Liver (tissue), 9 donors: Measurements from ENCODE around the gene SAMSN1. TPM values are rescaled to one million over a fixed set of nuclear protein-coding genes. Genes with fewer than 3 reads are reported as not detected.

Experiments
- DNase-seq: peaks from one replicate; pipeline ENCODE4 v3.0.0-alpha.2; 2017; ENCODE audit warnings: low spot score
- H3K27ac ChIP-seq, 2 donors: one replicate each; pipeline ENCODE4 v1.7.0; 2013; ENCODE audit warnings: inconsistent platforms in 2 of 2, low read length in 2 of 2, control low read depth in 1 of 2, low read depth in 1 of 2, mild to moderate bottlenecking in 1 of 2
- H3K27me3 ChIP-seq, 4 donors: one replicate each; pipeline versions ENCODE4 v1.6.1 to v1.7.0; 2013; ENCODE audit warnings: low read length in 3 of 4, inconsistent platforms in 1 of 4, mild to moderate bottlenecking in 1 of 4, moderate library complexity in 1 of 4; ENCODE audit not compliant: control insufficient read depth in 4 of 4, insufficient read depth in 4 of 4
- H3K36me3 ChIP-seq, 4 donors: one replicate each; pipeline versions ENCODE4 v1.6.1 to v1.7.0; 2013; ENCODE audit warnings: low read length in 3 of 4, mild to moderate bottlenecking in 3 of 4, low read depth in 1 of 4, moderate library complexity in 1 of 4; ENCODE audit not compliant: control insufficient read depth in 4 of 4, insufficient read depth in 3 of 4
- H3K4me1 ChIP-seq, 4 donors: one replicate each; pipeline versions ENCODE4 v1.6.1 to v1.7.0; 2013; ENCODE audit warnings: low read length in 3 of 4, mild to moderate bottlenecking in 3 of 4, moderate library complexity in 1 of 4; ENCODE audit not compliant: control insufficient read depth in 4 of 4, insufficient read depth in 4 of 4
- H3K4me3 ChIP-seq, 3 donors: one replicate each; pipeline versions ENCODE4 v1.6.1 to v1.7.0; 2013; ENCODE audit warnings: low read length in 3 of 3, control low read depth in 1 of 3, low read depth in 1 of 3, mild to moderate bottlenecking in 1 of 3
- H3K9ac ChIP-seq, 2 donors: one replicate each; pipeline ENCODE4 v1.7.0; 2013; ENCODE audit warnings: low read length in 2 of 2, mild to moderate bottlenecking in 2 of 2, moderate library complexity in 2 of 2, control low read depth in 1 of 2, low read depth in 1 of 2
- H3K9me3 ChIP-seq, 4 donors: one replicate each; pipeline versions ENCODE4 v1.6.1 to v1.7.0; 2013; ENCODE audit warnings: low read length in 3 of 4; ENCODE audit not compliant: control insufficient read depth in 4 of 4
- EGR1 ChIP-seq, 2 donors: IDR thresholded peaks; 2 replicates each; pipeline ENCODE4 v1.6.1; 2016 to 2018; ENCODE audit warnings: antibody characterized with exemption in 2 of 2, low read depth in 2 of 2
- FOXA1 ChIP-seq: IDR thresholded peaks from 2 replicates; pipeline ENCODE4 v1.6.1; 2016; ENCODE audit warnings: antibody characterized with exemption
- FOXA2 ChIP-seq: IDR thresholded peaks from 2 replicates; pipeline ENCODE4 v1.6.1; 2016; ENCODE audit warnings: antibody characterized with exemption
- GABPA ChIP-seq, 2 donors: IDR thresholded peaks in 1 of 2; conservative IDR thresholded peaks in 1 of 2; 2 replicates each; pipeline ENCODE4 v1.6.1; 2016; ENCODE audit warnings: antibody characterized with exemption in 2 of 2, mild to moderate bottlenecking in 1 of 2, moderate library complexity in 1 of 2
- HNF4A ChIP-seq, 2 donors: conservative IDR thresholded peaks; 2 replicates each; pipeline ENCODE4 v1.6.1; 2016; ENCODE audit warnings: antibody characterized with exemption in 2 of 2, mild to moderate bottlenecking in 2 of 2
- HNF4G ChIP-seq: IDR thresholded peaks from 2 replicates; pipeline ENCODE4 v1.6.1; 2016; ENCODE audit warnings: antibody characterized with exemption
- JUND ChIP-seq, 2 donors: IDR thresholded peaks; 2 replicates each; pipeline ENCODE4 v1.6.1; 2016; ENCODE audit warnings: antibody characterized with exemption in 2 of 2
- NR2F2 ChIP-seq: IDR thresholded peaks from 2 replicates; pipeline ENCODE4 v1.6.1; 2016; ENCODE audit warnings: antibody characterized with exemption
- RAD21 ChIP-seq, 2 donors: IDR thresholded peaks; 2 replicates each; pipeline ENCODE4 v1.6.1; 2016; ENCODE audit warnings: antibody characterized with exemption in 2 of 2, mild to moderate bottlenecking in 2 of 2
- RXRA ChIP-seq, 2 donors: IDR thresholded peaks; 2 replicates each; pipeline ENCODE4 v1.6.1; 2017 to 2018; ENCODE audit warnings: antibody characterized with exemption in 2 of 2, mild to moderate bottlenecking in 1 of 2
- SP1 ChIP-seq: IDR thresholded peaks from 2 replicates; pipeline ENCODE4 v1.6.1; 2018; ENCODE audit warnings: antibody characterized with exemption, mild to moderate bottlenecking
- TAF1 ChIP-seq: conservative IDR thresholded peaks from 2 replicates; pipeline ENCODE4 v1.6.1; 2016; ENCODE audit warnings: antibody characterized with exemption, mild to moderate bottlenecking
- YY1 ChIP-seq: IDR thresholded peaks from 2 replicates; pipeline ENCODE4 v1.6.1; 2016; ENCODE audit warnings: antibody characterized with exemption, mild to moderate bottlenecking
- WGBS: extraction: QIAGEN DNeasy Blood & Tissue Kit; methylation state at CpG from one replicate; pipeline ENCODE4 v1.1.7; 2013; 5-methylcytosine and 5-hydroxymethylcytosine counted together
- polyA plus RNA-seq, 2 donors: library from polyadenylated mRNA; stranded (reverse) in 1 of 2; unstranded in 1 of 2; fragments of 200-250 nt in 1 of 2; fragments of >200 nt in 1 of 2; fragmentation: Nextera tagmentation in 1 of 2; extraction: Ambion mirVana in 1 of 2; gene quantifications; one replicate each; pipeline versions ENCODE4 v1.2.1 to v1.2.3, GENCODE V29; 2013 to 2015
- total RNA-seq, 2 donors: library from RNA; depleted of rRNA; stranded (reverse); fragments of >200 nt; gene quantifications; one replicate each; pipeline ENCODE4 v1.2.3, GENCODE V29; 2014
- TF ChIP-seq, protein P1 (sequence below): IDR thresholded peaks from 2 replicates; pipeline ENCODE4 v1.6.1; 2016; ENCODE audit warnings: antibody characterized with exemption
- TF ChIP-seq, protein P2 (sequence below): IDR thresholded peaks from 2 replicates; pipeline ENCODE4 v1.6.1; 2016; ENCODE audit warnings: antibody characterized with exemption
- TF ChIP-seq, protein P3 (sequence below): fragments of 150-350 bp; IDR thresholded peaks from 2 replicates; pipeline ENCODE4 v1.5.1; 2017; ENCODE audit warnings: improper control_type of control experiment, low read depth, low read length; ENCODE audit not compliant: missing input control
- TF ChIP-seq, protein P4 (sequence below): IDR thresholded peaks from 2 replicates; pipeline ENCODE4 v1.6.1; 2016; ENCODE audit warnings: antibody characterized with exemption, mild to moderate bottlenecking
- TF ChIP-seq, protein P5 (sequence below): IDR thresholded peaks from 2 replicates; pipeline ENCODE4 v1.6.1; 2016; ENCODE audit warnings: antibody characterized with exemption
- donor health status: healthy.
- donor health status: healthy.
- donor health status: healthy.
- donor health status: healthy.
- donor health status: healthy.

Gene SAMSN1
- total and polyA plus RNA-seq, 4 donors: 2.2 to 9.0 (median 3.4) TPM

DNA sequence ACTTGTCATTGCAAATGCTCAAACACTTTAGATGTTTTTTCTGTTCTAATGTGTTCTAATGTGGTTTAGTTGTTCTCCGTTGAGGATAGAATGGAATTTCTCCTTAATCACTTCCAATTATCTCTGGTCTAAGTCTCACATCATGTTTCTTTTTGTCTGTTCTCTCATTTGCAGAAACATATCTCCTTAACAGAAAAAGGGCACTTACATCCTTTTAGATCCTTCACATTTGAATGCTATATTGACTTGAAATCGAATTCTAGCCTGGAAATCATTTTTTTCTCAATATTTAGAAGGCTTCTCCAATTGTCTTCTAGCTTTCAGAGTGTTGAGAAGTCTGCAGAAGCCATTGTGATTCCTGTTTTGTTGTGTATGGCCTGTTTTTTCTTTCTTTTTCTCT is 7.3 kb upstream of the SAMSN1 start:
- WGBS: 70% methylated on average over 2 of the region's 2 CpGs
- no peak for DNase-seq
- Histone ChIP-seq H3K9ac (no peak overlapping the region), H3K27ac (no peak overlapping the region), H3K27me3 (no peaks in the 10 kb centered on the region), H3K9me3 (no peaks in the 10 kb centered on the region), H3K36me3 (no peaks in the 10 kb centered on the region), H3K4me3 (no peak overlapping the region), H3K4me1 (peaks cover 0 to 1% (median 0%) of the 10 kb centered on the region in 4 donors)
- no peak for TF ChIP-seq TAF1

DNA sequence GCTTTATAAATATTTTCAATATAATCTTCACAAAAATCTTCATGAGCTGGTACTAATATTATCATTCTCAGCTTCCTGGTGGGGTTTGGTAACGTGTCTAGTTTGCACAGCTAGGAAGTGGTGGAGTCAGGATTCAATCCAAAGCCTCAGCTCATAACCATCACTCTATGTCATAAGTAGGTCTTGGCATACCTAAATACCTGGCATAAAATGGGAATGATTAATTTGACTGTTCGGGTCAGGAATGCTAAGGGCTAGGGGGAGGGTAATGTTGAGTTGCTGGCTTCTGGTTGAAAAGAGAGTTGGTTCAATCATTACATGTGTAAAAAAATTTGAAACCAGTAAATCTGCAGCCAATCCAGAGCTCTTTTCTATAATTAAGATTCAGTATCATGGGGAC is 5.6 kb upstream of the SAMSN1 start:
- H3K27ac ChIP-seq: no peak overlapping the region
- DNase-seq: no peak
- 71% methylated on average over 2 of the region's 2 CpGs for WGBS

DNA sequence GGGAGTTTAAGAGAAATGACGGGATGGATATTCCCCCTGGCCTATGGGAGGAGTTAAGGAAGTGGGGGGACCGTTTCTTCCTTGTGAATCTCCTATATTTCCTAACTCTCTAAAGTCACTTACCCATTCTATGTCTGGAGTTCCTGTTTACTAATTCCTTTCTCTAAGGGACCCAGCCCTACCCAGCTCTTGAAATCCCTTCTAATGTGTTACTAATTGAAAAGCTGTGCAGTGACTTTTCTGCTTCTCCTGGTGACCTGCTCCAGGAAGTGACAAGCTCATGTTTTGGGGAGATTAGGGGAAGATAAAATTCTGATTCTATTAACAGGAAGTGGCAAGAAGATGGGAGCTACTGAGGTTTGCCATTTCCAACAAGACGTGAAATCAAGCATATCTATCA is 4.0 kb upstream of the SAMSN1 start:
- Histone ChIP-seq H3K4me3 (no peak overlapping the region), H3K9me3 (no peaks in the 10 kb centered on the region), H3K27ac (no peak overlapping the region), H3K27me3 (no peaks in the 10 kb centered on the region), H3K9ac (no peak overlapping the region), H3K4me1 (peaks cover 0 to 1% (median 0%) of the 10 kb centered on the region in 4 donors), H3K36me3 (no peaks in the 10 kb centered on the region)
- 55% methylated on average over 3 of the region's 3 CpGs for WGBS
- DNase-seq: no peak
- TF ChIP-seq TAF1 (no peak), RXRA (IDR thresholded peaks at IDR 0.05) (no peak), HNF4A (conservative IDR thresholded peaks at IDR 0.05) (no peak), FOXA1 (no peak), YY1 (no peak), JUND (IDR thresholded peaks at IDR 0.05) (no peak), HNF4G (no peak), GABPA (IDR thresholded peaks at IDR 0.05 in 1 of 2, conservative IDR thresholded peaks at IDR 0.05 in 1 of 2) (no peak), EGR1 (IDR thresholded peaks at IDR 0.05; ENCODE audit: low read depth in 2 of 2) (no peak), FOXA2 (no peak), NR2F2 (no peak), SP1 (no peak), RAD21 (IDR thresholded peaks at IDR 0.05) (no peak)
- TF ChIP-seq, protein P1, sequence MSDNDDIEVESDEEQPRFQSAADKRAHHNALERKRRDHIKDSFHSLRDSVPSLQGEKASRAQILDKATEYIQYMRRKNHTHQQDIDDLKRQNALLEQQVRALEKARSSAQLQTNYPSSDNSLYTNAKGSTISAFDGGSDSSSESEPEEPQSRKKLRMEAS: no peak
- TF ChIP-seq, protein P2, sequence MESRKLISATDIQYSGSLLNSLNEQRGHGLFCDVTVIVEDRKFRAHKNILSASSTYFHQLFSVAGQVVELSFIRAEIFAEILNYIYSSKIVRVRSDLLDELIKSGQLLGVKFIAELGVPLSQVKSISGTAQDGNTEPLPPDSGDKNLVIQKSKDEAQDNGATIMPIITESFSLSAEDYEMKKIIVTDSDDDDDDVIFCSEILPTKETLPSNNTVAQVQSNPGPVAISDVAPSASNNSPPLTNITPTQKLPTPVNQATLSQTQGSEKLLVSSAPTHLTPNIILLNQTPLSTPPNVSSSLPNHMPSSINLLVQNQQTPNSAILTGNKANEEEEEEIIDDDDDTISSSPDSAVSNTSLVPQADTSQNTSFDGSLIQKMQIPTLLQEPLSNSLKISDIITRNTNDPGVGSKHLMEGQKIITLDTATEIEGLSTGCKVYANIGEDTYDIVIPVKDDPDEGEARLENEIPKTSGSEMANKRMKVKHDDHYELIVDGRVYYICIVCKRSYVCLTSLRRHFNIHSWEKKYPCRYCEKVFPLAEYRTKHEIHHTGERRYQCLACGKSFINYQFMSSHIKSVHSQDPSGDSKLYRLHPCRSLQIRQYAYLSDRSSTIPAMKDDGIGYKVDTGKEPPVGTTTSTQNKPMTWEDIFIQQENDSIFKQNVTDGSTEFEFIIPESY: no peak
- TF ChIP-seq, protein P3, sequence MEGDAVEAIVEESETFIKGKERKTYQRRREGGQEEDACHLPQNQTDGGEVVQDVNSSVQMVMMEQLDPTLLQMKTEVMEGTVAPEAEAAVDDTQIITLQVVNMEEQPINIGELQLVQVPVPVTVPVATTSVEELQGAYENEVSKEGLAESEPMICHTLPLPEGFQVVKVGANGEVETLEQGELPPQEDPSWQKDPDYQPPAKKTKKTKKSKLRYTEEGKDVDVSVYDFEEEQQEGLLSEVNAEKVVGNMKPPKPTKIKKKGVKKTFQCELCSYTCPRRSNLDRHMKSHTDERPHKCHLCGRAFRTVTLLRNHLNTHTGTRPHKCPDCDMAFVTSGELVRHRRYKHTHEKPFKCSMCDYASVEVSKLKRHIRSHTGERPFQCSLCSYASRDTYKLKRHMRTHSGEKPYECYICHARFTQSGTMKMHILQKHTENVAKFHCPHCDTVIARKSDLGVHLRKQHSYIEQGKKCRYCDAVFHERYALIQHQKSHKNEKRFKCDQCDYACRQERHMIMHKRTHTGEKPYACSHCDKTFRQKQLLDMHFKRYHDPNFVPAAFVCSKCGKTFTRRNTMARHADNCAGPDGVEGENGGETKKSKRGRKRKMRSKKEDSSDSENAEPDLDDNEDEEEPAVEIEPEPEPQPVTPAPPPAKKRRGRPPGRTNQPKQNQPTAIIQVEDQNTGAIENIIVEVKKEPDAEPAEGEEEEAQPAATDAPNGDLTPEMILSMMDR: no peak
- TF ChIP-seq, protein P4, sequence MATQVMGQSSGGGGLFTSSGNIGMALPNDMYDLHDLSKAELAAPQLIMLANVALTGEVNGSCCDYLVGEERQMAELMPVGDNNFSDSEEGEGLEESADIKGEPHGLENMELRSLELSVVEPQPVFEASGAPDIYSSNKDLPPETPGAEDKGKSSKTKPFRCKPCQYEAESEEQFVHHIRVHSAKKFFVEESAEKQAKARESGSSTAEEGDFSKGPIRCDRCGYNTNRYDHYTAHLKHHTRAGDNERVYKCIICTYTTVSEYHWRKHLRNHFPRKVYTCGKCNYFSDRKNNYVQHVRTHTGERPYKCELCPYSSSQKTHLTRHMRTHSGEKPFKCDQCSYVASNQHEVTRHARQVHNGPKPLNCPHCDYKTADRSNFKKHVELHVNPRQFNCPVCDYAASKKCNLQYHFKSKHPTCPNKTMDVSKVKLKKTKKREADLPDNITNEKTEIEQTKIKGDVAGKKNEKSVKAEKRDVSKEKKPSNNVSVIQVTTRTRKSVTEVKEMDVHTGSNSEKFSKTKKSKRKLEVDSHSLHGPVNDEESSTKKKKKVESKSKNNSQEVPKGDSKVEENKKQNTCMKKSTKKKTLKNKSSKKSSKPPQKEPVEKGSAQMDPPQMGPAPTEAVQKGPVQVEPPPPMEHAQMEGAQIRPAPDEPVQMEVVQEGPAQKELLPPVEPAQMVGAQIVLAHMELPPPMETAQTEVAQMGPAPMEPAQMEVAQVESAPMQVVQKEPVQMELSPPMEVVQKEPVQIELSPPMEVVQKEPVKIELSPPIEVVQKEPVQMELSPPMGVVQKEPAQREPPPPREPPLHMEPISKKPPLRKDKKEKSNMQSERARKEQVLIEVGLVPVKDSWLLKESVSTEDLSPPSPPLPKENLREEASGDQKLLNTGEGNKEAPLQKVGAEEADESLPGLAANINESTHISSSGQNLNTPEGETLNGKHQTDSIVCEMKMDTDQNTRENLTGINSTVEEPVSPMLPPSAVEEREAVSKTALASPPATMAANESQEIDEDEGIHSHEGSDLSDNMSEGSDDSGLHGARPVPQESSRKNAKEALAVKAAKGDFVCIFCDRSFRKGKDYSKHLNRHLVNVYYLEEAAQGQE: no peak
- TF ChIP-seq, protein P5, sequence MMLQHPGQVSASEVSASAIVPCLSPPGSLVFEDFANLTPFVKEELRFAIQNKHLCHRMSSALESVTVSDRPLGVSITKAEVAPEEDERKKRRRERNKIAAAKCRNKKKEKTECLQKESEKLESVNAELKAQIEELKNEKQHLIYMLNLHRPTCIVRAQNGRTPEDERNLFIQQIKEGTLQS: no peak

More for the DNA sequence above, 5.6 kb upstream of the SAMSN1 start:
- Histone ChIP-seq H3K9me3 (no peaks in the 10 kb centered on the region), H3K36me3 (no peaks in the 10 kb centered on the region), H3K4me3 (no peak overlapping the region), H3K4me1 (peaks cover 0 to 1% (median 0%) of the 10 kb centered on the region in 4 donors), H3K9ac (no peak overlapping the region), H3K27me3 (no peaks in the 10 kb centered on the region)
- TF ChIP-seq FOXA2: no peak
- TF ChIP-seq JUND (IDR thresholded peaks at IDR 0.05): no peak
- TF ChIP-seq GABPA (IDR thresholded peaks at IDR 0.05 in 1 of 2, conservative IDR thresholded peaks at IDR 0.05 in 1 of 2): no peak
- no peak for TF ChIP-seq NR2F2
